HepG2 (cell line): ENCODE results near the gene TMEM252. TPM values are rescaled to one million over a fixed set of nuclear protein-coding genes. Genes with fewer than 3 reads are reported as not detected.

ENCODE experiments used
- ATAC-seq: fragments of 200-7000 bp; cut with Tn5 transposase; 3 replicates; pipeline ENCODE4 v1.9.1; 2020; ENCODE audit warnings: mild to moderate bottlenecking, moderate library complexity
- BruUV-seq: library from RNA; stranded (reverse); fragments of 400-500 nt; replicated peaks from 2 replicates; lab custom pipeline; 2021; lab: Mats Ljungman, UMichigan
- CTCF ChIA-PET: fragments of 300-600 bp; formaldehyde crosslinking; extraction: SDS; loops from one replicate; lab custom pipeline; 2021; ENCODE audit warnings: low total read pairs, inconsistent platforms, low intra/inter-chr PET ratio; lab: Yijun Ruan, JAX
- POLR2A ChIA-PET: fragments of 350-600 bp; sonication (Branson Sonifier 250); formaldehyde crosslinking; loops from one replicate; lab custom pipeline; 2020; ENCODE audit warnings: antibody characterized with exemption, inconsistent platforms; lab: Yijun Ruan, JAX
- DNase-seq: peaks from one replicate; pipeline ENCODE4 v3.0.0-alpha.2; 2015; ENCODE audit warnings: low spot score
- FAIRE-seq: peaks from 3 replicates; lab custom pipeline; 2011; peaks lifted over from hg19 to GRCh38; lab: Jason Lieb, UNC
- H2AFZ ChIP-seq: one replicate; pipeline ENCODE4 v1.6.1; 2011; ENCODE audit warnings: low read length, inconsistent platforms
- H3K27ac ChIP-seq: fragments of 300-600 bp; 3 replicates; pipeline ENCODE4 v1.8.0; 2011; ENCODE audit warnings: mixed run types, mild to moderate bottlenecking, mixed read lengths, low read length, inconsistent platforms; ENCODE audit not compliant: insufficient read depth; ENCODE audit errors: extremely low read length
- H3K27me3 ChIP-seq, 2 experiments: fragments of 200-600 bp in 1 of 2; 2 replicates in 1 of 2; 3 replicates in 1 of 2; pipeline versions ENCODE4 v1.6.0 to v1.8.0; 2011; ENCODE audit warnings: low read length in 2 of 2, mild to moderate bottlenecking in 2 of 2, moderate library complexity in 2 of 2, inconsistent platforms in 1 of 2; ENCODE audit not compliant: insufficient read depth in 2 of 2, control insufficient read depth in 1 of 2
- H3K36me3 ChIP-seq, 2 experiments: fragments of 200-600 bp in 1 of 2; replicated peaks in 1 of 2; 2 replicates in 1 of 2; 3 replicates in 1 of 2; pipeline versions ENCODE4 v1.5.1 to v1.8.0; 2011; ENCODE audit warnings: low read length in 2 of 2, inconsistent platforms in 1 of 2; ENCODE audit not compliant: insufficient read depth in 2 of 2, control insufficient read depth in 1 of 2
- H3K4me1 ChIP-seq: 2 replicates; pipeline ENCODE4 v1.5.1; 2012; ENCODE audit warnings: low read length, inconsistent platforms; ENCODE audit not compliant: insufficient read depth
- H3K4me2 ChIP-seq: 2 replicates; pipeline ENCODE4 v1.6.0; 2011; ENCODE audit warnings: low read depth, low read length, inconsistent platforms
- H3K4me3 ChIP-seq, 3 experiments: fragments of 200-600 bp in 1 of 3; sonication (generic), shearing (Covaris generic) in 1 of 3; replicated peaks in 1 of 3; 2 replicates each; pipeline ENCODE4 v1.5.1; 2011 to 2016; ENCODE audit warnings: low read length in 3 of 3, inconsistent platforms in 2 of 3, low read depth in 2 of 3, mild to moderate bottlenecking in 2 of 3, control low read depth in 1 of 3, mixed read lengths in 1 of 3; ENCODE audit not compliant: insufficient read depth in 1 of 3
- H3K79me2 ChIP-seq: one replicate; pipeline ENCODE4 v1.6.1; 2011; ENCODE audit warnings: low read length, inconsistent platforms; ENCODE audit not compliant: insufficient read depth
- H3K9ac ChIP-seq: 2 replicates; pipeline ENCODE4 v1.6.0; 2011; ENCODE audit warnings: mild to moderate bottlenecking, low read depth, low read length, inconsistent platforms; ENCODE audit not compliant: insufficient read depth
- H3K9me3 ChIP-seq: 2 replicates; pipeline ENCODE4 v1.5.1; 2012; ENCODE audit warnings: mild to moderate bottlenecking, low read length
- H4K20me1 ChIP-seq: 2 replicates; pipeline ENCODE4 v1.6.0; 2011; ENCODE audit warnings: inconsistent platforms, mild to moderate bottlenecking, low read length, moderate library complexity; ENCODE audit not compliant: insufficient read depth
- HMGXB3 ChIP-seq: sonication (generic); formaldehyde crosslinking; IDR thresholded peaks from 2 replicates; pipeline ENCODE4 v1.4.0; 2020; ENCODE audit warnings: missing genetic modification reagents, borderline replicate concordance
- JARID2 ChIP-seq: sonication (generic); formaldehyde crosslinking; IDR thresholded peaks from 2 replicates; pipeline ENCODE4 v1.8.1; 2023; ENCODE audit warnings: missing genetic modification reagents, inconsistent platforms; ENCODE audit not compliant: insufficient replicate concordance
- PREB ChIP-seq: sonication (generic); formaldehyde crosslinking; IDR thresholded peaks from 2 replicates; pipeline ENCODE4 v1.4.0; 2020; ENCODE audit warnings: missing genetic modification reagents
- SALL1 ChIP-seq: sonication (generic); formaldehyde crosslinking; IDR thresholded peaks from 2 replicates; pipeline ENCODE4 v1.8.0; 2022; ENCODE audit warnings: mild to moderate bottlenecking, missing genetic modification reagents
- ZNF616 ChIP-seq: sonication (generic); formaldehyde crosslinking; IDR thresholded peaks from 2 replicates; pipeline ENCODE4 v1.5.0; 2020; ENCODE audit warnings: low read depth, mild to moderate bottlenecking, missing genetic modification reagents
- ZNF879 ChIP-seq: sonication (generic); formaldehyde crosslinking; IDR thresholded peaks from 2 replicates; pipeline ENCODE4 v1.8.1; 2023; ENCODE audit warnings: missing genetic modification reagents
- WGBS: methylation state at CpG from one replicate; pipeline ENCODE4 v1.1.6; 2017; ENCODE audit warnings: low lambda C conversion rate; 5-methylcytosine and 5-hydroxymethylcytosine counted together
- in situ Hi-C: cut with HindIII; loops from 2 replicates; pipeline ENCODE4 v1.10.0; 2017; ENCODE audit warnings: low pct_unique_long_range_greater_than_20kb; ENCODE audit not compliant: extremely low pct_ligation_motif_present
- intact Hi-C: fragments of 100-400 bp; cut with micrococcal nuclease; formaldehyde crosslinking; loops from one replicate; pipeline ENCODE4 v1.10.0; 2022; ENCODE audit not compliant: unreplicated experiment
- polyA plus RNA-seq, 8 experiments: library from polyadenylated mRNA; depleted of rRNA in 3 of 8; stranded (reverse) in 7 of 8; unstranded in 1 of 8; fragments of >200 nt; fragmentation: Illumina TruSeq in 4 of 8; extraction: Trizol in 4 of 8; gene quantifications; 2 replicates each; pipeline versions ENCODE4 v1.2.1 to v1.2.3, GENCODE V29; 2011 to 2016; ENCODE audit warnings: low read depth in 4 of 8, missing spikeins in 1 of 8, mixed read lengths in 1 of 8; ENCODE audit not compliant: insufficient read depth in 1 of 8
- total RNA-seq, 5 experiments: library from RNA; depleted of rRNA; stranded (reverse); fragments of >200 nt; fragmentation: Illumina TruSeq; extraction: Trizol; gene quantifications; 2 replicates each; pipeline ENCODE4 v1.2.3, GENCODE V29; 2016; ENCODE audit warnings: low read depth in 1 of 5
- TF ChIP-seq, protein P1 (sequence below): sonication (generic); formaldehyde crosslinking; IDR thresholded peaks from 2 replicates; pipeline ENCODE4 v1.8.0; 2022; ENCODE audit warnings: missing genetic modification reagents, mild to moderate bottlenecking, borderline replicate concordance
- TF ChIP-seq, protein P2 (sequence below): IDR thresholded peaks from 2 replicates; pipeline ENCODE4 v1.6.1; 2016; ENCODE audit warnings: control low read depth

Gene TMEM252
- total and polyA plus RNA-seq, 2 of the 13 experiments (the other 11 are each of a cell fraction or from before 2014, with no cell fraction given) = not detected

DNA sequence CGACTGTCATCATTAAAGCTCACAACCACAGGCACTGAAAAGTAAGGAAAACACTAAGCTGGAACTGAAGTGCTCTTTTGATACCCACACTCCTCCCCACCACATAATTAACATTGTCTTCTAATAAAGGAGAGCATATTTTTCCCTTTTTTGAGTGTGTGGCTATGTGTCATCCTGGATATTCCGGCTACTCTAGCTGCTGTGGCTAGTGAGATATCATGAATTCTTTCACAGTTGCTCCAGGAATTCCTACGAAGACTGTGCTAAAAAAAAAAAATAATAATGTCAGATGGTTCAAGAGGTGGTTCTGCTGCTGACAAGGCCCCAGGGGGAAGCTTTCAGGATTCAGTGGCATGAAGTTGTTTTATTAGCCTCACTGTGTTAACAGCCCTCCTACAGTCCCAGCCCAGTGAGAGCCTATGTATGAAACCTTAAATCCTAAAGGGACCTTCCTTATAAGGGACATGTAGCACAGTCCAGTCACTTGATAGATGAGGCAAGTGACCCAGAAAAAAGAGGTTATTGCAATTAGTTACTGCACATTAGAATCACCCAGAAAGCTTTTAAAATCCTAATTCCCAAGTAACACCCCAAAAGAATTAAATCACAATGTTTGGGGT is 46.6 kb downstream of the TMEM252 start:
- no peaks in the 10 kb centered on the region for H3K4me1 ChIP-seq
- DNase-seq (no peak), ATAC-seq (no peak), FAIRE-seq (no peak)
- POLR2A ChIA-PET = no interaction called here
- no peak overlapping the region for H3K9ac ChIP-seq
- no peak overlapping the region for H2AFZ ChIP-seq
- in situ Hi-C loops (no loop called here), intact Hi-C loops (no loop called here)
- H3K27me3 ChIP-seq = no peaks in the 10 kb centered on the region
- no peak overlapping the region for H3K4me2 ChIP-seq
- no peak overlapping the region for H3K4me3 ChIP-seq
- H3K79me2 ChIP-seq = no peaks in the 10 kb centered on the region
- TF ChIP-seq SALL1 (CRISPR knock-in tag) (no peak), ZNF616 (CRISPR knock-in tag) (no peak), HMGXB3 (CRISPR knock-in tag) (no peak), ZNF879 (CRISPR knock-in tag) (no peak), PREB (no peak), JARID2 (CRISPR knock-in tag) (no peak)
- TF ChIP-seq, protein P1, sequence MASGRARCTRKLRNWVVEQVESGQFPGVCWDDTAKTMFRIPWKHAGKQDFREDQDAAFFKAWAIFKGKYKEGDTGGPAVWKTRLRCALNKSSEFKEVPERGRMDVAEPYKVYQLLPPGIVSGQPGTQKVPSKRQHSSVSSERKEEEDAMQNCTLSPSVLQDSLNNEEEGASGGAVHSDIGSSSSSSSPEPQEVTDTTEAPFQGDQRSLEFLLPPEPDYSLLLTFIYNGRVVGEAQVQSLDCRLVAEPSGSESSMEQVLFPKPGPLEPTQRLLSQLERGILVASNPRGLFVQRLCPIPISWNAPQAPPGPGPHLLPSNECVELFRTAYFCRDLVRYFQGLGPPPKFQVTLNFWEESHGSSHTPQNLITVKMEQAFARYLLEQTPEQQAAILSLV (CRISPR knock-in tag) = no peak
- TF ChIP-seq, protein P2, sequence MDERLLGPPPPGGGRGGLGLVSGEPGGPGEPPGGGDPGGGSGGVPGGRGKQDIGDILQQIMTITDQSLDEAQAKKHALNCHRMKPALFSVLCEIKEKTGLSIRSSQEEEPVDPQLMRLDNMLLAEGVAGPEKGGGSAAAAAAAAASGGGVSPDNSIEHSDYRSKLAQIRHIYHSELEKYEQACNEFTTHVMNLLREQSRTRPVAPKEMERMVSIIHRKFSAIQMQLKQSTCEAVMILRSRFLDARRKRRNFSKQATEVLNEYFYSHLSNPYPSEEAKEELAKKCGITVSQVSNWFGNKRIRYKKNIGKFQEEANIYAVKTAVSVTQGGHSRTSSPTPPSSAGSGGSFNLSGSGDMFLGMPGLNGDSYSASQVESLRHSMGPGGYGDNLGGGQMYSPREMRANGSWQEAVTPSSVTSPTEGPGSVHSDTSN (CRISPR knock-in tag) = no peak
- no TSS peak for BruUV-seq
- CTCF ChIA-PET = no interaction called here
- WGBS = 0% methylated on average over 3 of the region's 3 CpGs
- no peaks in the 10 kb centered on the region for H4K20me1 ChIP-seq
- H3K27ac ChIP-seq = no peak overlapping the region
- H3K36me3 ChIP-seq = no peaks in the 10 kb centered on the region
- H3K9me3 ChIP-seq = no peaks in the 10 kb centered on the region
